HEK293T (cell line): ENCODE results near the gene KIFC3.

ENCODE experiments used
- CTCF ChIA-PET: fragments of 350-600 bp; formaldehyde crosslinking; extraction: SDS; loops from one replicate; lab custom pipeline; 2021; ENCODE audit warnings: antibody characterized with exemption, inconsistent platforms; lab: Yijun Ruan, JAX
- POLR2A ChIA-PET: fragments of 350-600 bp; formaldehyde crosslinking; extraction: SDS; loops from one replicate; lab custom pipeline; 2020; ENCODE audit warnings: antibody characterized with exemption, inconsistent platforms; lab: Yijun Ruan, JAX
- DNase-seq: peaks from one replicate; pipeline ENCODE4 v3.0.0; 2012; ENCODE audit warnings: mixed read lengths; ENCODE audit errors: extremely low spot score
- ARNT ChIP-seq: fragments of 450-650 bp; IDR thresholded peaks from 2 replicates; pipeline ENCODE4 v1.6.1; 2017; ENCODE audit warnings: mild to moderate bottlenecking
- BHLHE40 ChIP-seq: fragments of 450-650 bp; IDR thresholded peaks from 2 replicates; pipeline ENCODE4 v1.6.1; 2016; ENCODE audit warnings: mild to moderate bottlenecking, moderate library complexity, borderline replicate concordance
- CTBP1 ChIP-seq: fragments of 450-650 bp; IDR thresholded peaks from 2 replicates; pipeline ENCODE4 v1.6.1; 2016; ENCODE audit warnings: borderline replicate concordance
- ELF4 ChIP-seq: fragments of 450-650 bp; IDR thresholded peaks from 2 replicates; pipeline ENCODE4 v1.6.1; 2017; ENCODE audit warnings: antibody characterized with exemption
- FOXA1 ChIP-seq: fragments of 450-650 bp; IDR thresholded peaks from 2 replicates; pipeline ENCODE4 v1.6.1; 2016; ENCODE audit warnings: mild to moderate bottlenecking
- FOXK2 ChIP-seq: fragments of 450-650 bp; IDR thresholded peaks from 2 replicates; pipeline ENCODE4 v1.6.1; 2016; ENCODE audit warnings: mild to moderate bottlenecking
- FOXM1 ChIP-seq: fragments of 450-650 bp; IDR thresholded peaks from 2 replicates; pipeline ENCODE4 v1.6.1; 2017; ENCODE audit warnings: mild to moderate bottlenecking, borderline replicate concordance
- HDGF ChIP-seq: fragments of 450-650 bp; IDR thresholded peaks from 2 replicates; pipeline ENCODE4 v1.6.1; 2017; ENCODE audit warnings: antibody characterized with exemption, borderline replicate concordance
- L3MBTL2 ChIP-seq: fragments of 450-650 bp; conservative IDR thresholded peaks from 2 replicates; pipeline ENCODE4 v1.6.1; 2016; ENCODE audit warnings: mild to moderate bottlenecking
- LEF1 ChIP-seq: fragments of 450-650 bp; IDR thresholded peaks from 2 replicates; pipeline ENCODE4 v1.6.1; 2017; ENCODE audit warnings: mild to moderate bottlenecking, borderline replicate concordance
- NFRKB ChIP-seq: fragments of 450-650 bp; IDR thresholded peaks from 2 replicates; pipeline ENCODE4 v1.6.1; 2016; ENCODE audit warnings: mild to moderate bottlenecking, moderate library complexity
- PKNOX1 ChIP-seq: fragments of 450-650 bp; IDR thresholded peaks from 2 replicates; pipeline ENCODE4 v1.6.1; 2016
- SP1 ChIP-seq: fragments of 450-650 bp; IDR thresholded peaks from 2 replicates; pipeline ENCODE4 v1.6.1; 2017
- SUZ12 ChIP-seq: fragments of 450-650 bp; IDR thresholded peaks from 2 replicates; pipeline ENCODE4 v1.6.1; 2016; ENCODE audit warnings: mild to moderate bottlenecking
- TARDBP ChIP-seq: fragments of 450-650 bp; IDR thresholded peaks from 2 replicates; pipeline ENCODE4 v1.6.1; 2016
- ZNF384 ChIP-seq: fragments of 450-650 bp; IDR thresholded peaks from 2 replicates; pipeline ENCODE4 v1.6.1; 2016

Gene KIFC3

GRCh38 chr16:57795431-57795878, 6.8 kb downstream of the KIFC3 start:
- peak; percentile 66 for DNase-seq
- POLR2A ChIA-PET = no interaction called here
- CTCF ChIA-PET = interaction anchor here (0.7 to 1.7 kb wide), 5 partner anchors 19 to 46 kb away, joined by 3 to 5 read pairs (median 3); no protein-coding TSS in a partner anchor
- TF ChIP-seq HDGF (0 out of 2 replicates have a peak, but pooled peaks have one; percentile 29), ZNF384 (peak; percentile 55; the same call in 1 of the 2 replicates), LEF1 (no peak)

GRCh38 chr16:57794849-57795430, 7.4 kb downstream of the KIFC3 start:
- TF ChIP-seq FOXM1 (no peak), FOXA1 (no peak), FOXK2 (no peak), PKNOX1 (no peak), LEF1 (no peak), TARDBP (no peak), ELF4 (no peak), ZNF384 (no peak), SUZ12 (no peak), HDGF (no peak), ARNT (no peak), NFRKB (no peak), BHLHE40 (no peak), L3MBTL2 (no peak), SP1 (no peak)
- no peak for DNase-seq
- POLR2A ChIA-PET = no interaction called here
- CTCF ChIA-PET = interaction anchor here (0.7 to 1.7 kb wide), 6 partner anchors 8 to 68 kb away, joined by 3 to 5 read pairs (median 4); no protein-coding TSS in a partner anchor

GRCh38 chr16:57791893-57792461, 10.3 kb downstream of the KIFC3 start:
- no peak for DNase-seq
- TF ChIP-seq ELF4 (no peak), FOXA1 (no peak), ARNT (no peak), SUZ12 (no peak)
- CTCF ChIA-PET = interaction anchor here (0.6 kb wide), 1 partner anchor 18 kb away, joined by 7 read pairs; no protein-coding TSS in a partner anchor
- POLR2A ChIA-PET = no interaction called here

GRCh38 chr16:57791195-57791892, 10.9 kb downstream of the KIFC3 start:
- TF ChIP-seq FOXM1 = no peak
- no peak for TF ChIP-seq BHLHE40
- no peak for TF ChIP-seq SP1
- TF ChIP-seq NFRKB = no peak
- no peak for TF ChIP-seq HDGF
- TF ChIP-seq FOXK2 = no peak
- no peak for TF ChIP-seq SUZ12
- no peak for TF ChIP-seq L3MBTL2
- TF ChIP-seq FOXA1 = no peak
- no peak for TF ChIP-seq TARDBP
- TF ChIP-seq CTBP1 = no peak
- no peak for TF ChIP-seq PKNOX1
- TF ChIP-seq ZNF384 = no peak
- no peak for TF ChIP-seq ELF4
- no peak for TF ChIP-seq ARNT
- TF ChIP-seq LEF1 = no peak
- no peak for DNase-seq
- ChIA-PET CTCF (no interaction called here), POLR2A (no interaction called here)

- no peak for DNase-seq
- TF ChIP-seq BHLHE40 = no peak
- no peak for TF ChIP-seq SUZ12
- no peak for TF ChIP-seq ZNF384
- ChIA-PET CTCF (no interaction called here), POLR2A (no interaction called here)
Observed at GRCh38 chr16:57788951-57789350, 13.3 kb downstream of the KIFC3 start.

- ChIA-PET POLR2A (interaction anchor here (1.5 kb wide), 1 partner anchor 53 kb away, joined by 3 read pairs; no protein-coding TSS in a partner anchor), CTCF (no interaction called here)
Observed at GRCh38 chr16:57788252-57788841, 13.9 kb downstream of the KIFC3 start.

More at GRCh38 chr16:57788252-57788841, 13.9 kb downstream of the KIFC3 start:
- DNase-seq = no peak
- TF ChIP-seq FOXM1 = no peak
- TF ChIP-seq HDGF = no peak
- TF ChIP-seq LEF1 = no peak
- TF ChIP-seq NFRKB = no peak
- TF ChIP-seq L3MBTL2 = no peak
- no peak for TF ChIP-seq SUZ12
- no peak for TF ChIP-seq ELF4
- no peak for TF ChIP-seq BHLHE40
- no peak for TF ChIP-seq SP1
- no peak for TF ChIP-seq FOXA1
- TF ChIP-seq CTBP1 = no peak
- TF ChIP-seq ZNF384 = no peak
- TF ChIP-seq TARDBP = no peak
- TF ChIP-seq ARNT = no peak
- no peak for TF ChIP-seq PKNOX1
- TF ChIP-seq FOXK2 = no peak
